Measurements from ENCODE around the gene IFRD2. TPM values are rescaled to one million over a fixed set of nuclear protein-coding genes. Genes with fewer than 3 reads are reported as not detected.

IFRD2 gene
- total RNA-seq, 2 donors from 2014 or later, result 56.6 to 70.9 TPM

GRCh38 chr3:50298836-50299637, 6.8 kb upstream of the IFRD2 start, which contains the start of the genes HYAL3 and NAA80:
HYAL3 (minus strand) TSS chr3:50299405; CDS start chr3:50295602, 3,803 bp downstream.
NAA80 (minus strand) TSS chr3:50299405; CDS start chr3:50297463, 1,942 bp downstream.
- TF ChIP-seq CTCF (conservative IDR thresholded peaks at IDR 0.05), result peak; percentile 56
- Histone ChIP-seq H3K4me3 (ENCODE audit: low read length) (peak within 1 kb of the TSS; percentile 94), H3K27me3 (ENCODE audit: control insufficient read depth, insufficient read depth, low read length, poor library complexity, severe bottlenecking) (no peaks in the 10 kb centered on the region), H3K4me1 (ENCODE audit: control insufficient read depth, insufficient read depth, low read length) (peaks cover 3% of the 10 kb centered on the region), H3K9me3 (ENCODE audit: control insufficient read depth, low read length) (no peaks in the 10 kb centered on the region), H3K36me3 (ENCODE audit: control insufficient read depth, insufficient read depth, low read length) (no peaks in the 10 kb centered on the region), H3K27ac (ENCODE audit: low read depth, low read length) (peak within 1 kb of the TSS; percentile 67), H3K9ac (ENCODE audit: extremely low read depth, low read length, poor library complexity, severe bottlenecking) (peak within 1 kb of the TSS; percentile 62)
- H3K4me3 Mint-ChIP-seq, result peak within 1 kb of the TSS; percentile 82
- H3K9me3 Mint-ChIP-seq, result no peaks in the 10 kb centered on the region
- H3K36me3 Mint-ChIP-seq (ENCODE audit: low read depth), result peaks cover 2% of the 10 kb centered on the region
- 1% methylated on average over 32 to 61 of the region's 61 CpGs for WGBS, 2 experiments (ENCODE audit: insufficient coverage in 1 of 2, insufficient read length in 1 of 2)
- H3K27me3 Mint-ChIP-seq (ENCODE audit: insufficient read depth), result no peaks in the 10 kb centered on the region
- H3K4me1 Mint-ChIP-seq, result peaks cover 17% of the 10 kb centered on the region
- H3K27ac Mint-ChIP-seq, result peak within 1 kb of the TSS; percentile 95
- peak; percentile 100 for DNase-seq

- Mint-ChIP-seq H3K36me3 (ENCODE audit: low read depth) (peaks cover 2% of the 10 kb centered on the region), H3K27ac (peak overlapping the region; percentile 17), H3K27me3 (ENCODE audit: insufficient read depth) (no peaks in the 10 kb centered on the region), H3K4me1 (peaks cover 16% of the 10 kb centered on the region), H3K4me3 (peak overlapping the region; percentile 82), H3K9me3 (no peaks in the 10 kb centered on the region)
- DNase-seq, result peak; percentile 54
- Histone ChIP-seq H3K27ac (ENCODE audit: low read depth, low read length) (no peak overlapping the region), H3K4me3 (ENCODE audit: low read length) (peak overlapping the region; percentile 94), H3K36me3 (ENCODE audit: control insufficient read depth, insufficient read depth, low read length) (no peaks in the 10 kb centered on the region), H3K4me1 (ENCODE audit: control insufficient read depth, insufficient read depth, low read length) (peaks cover 3% of the 10 kb centered on the region), H3K9me3 (ENCODE audit: control insufficient read depth, low read length) (no peaks in the 10 kb centered on the region), H3K9ac (ENCODE audit: extremely low read depth, low read length, poor library complexity, severe bottlenecking) (peak overlapping the region; percentile 62), H3K27me3 (ENCODE audit: control insufficient read depth, insufficient read depth, low read length, poor library complexity, severe bottlenecking) (no peaks in the 10 kb centered on the region)
- WGBS, 2 experiments (ENCODE audit: insufficient coverage in 1 of 2, insufficient read length in 1 of 2), result 72 to 80% methylated on average over 7 to 9 of the region's 9 CpGs
- peak; percentile 60 for TF ChIP-seq CTCF (conservative IDR thresholded peaks at IDR 0.05)
Observed at GRCh38 chr3:50297896-50298725, 5.9 kb upstream of the IFRD2 start.

GRCh38 chr3:50297384-50297775, 5.2 kb upstream of the IFRD2 start:
- no peaks in the 10 kb centered on the region for H3K9me3 Mint-ChIP-seq
- no peak overlapping the region for H3K27ac ChIP-seq (ENCODE audit: low read depth, low read length)
- TF ChIP-seq CTCF (conservative IDR thresholded peaks at IDR 0.05), result no peak
- H3K36me3 Mint-ChIP-seq (ENCODE audit: low read depth), result peaks cover 2% of the 10 kb centered on the region
- no peaks in the 10 kb centered on the region for H3K36me3 ChIP-seq (ENCODE audit: control insufficient read depth, insufficient read depth, low read length)
- DNase-seq, result peak; percentile 39
- peaks cover 17% of the 10 kb centered on the region for H3K4me1 Mint-ChIP-seq
- no peak overlapping the region for H3K4me3 ChIP-seq (ENCODE audit: low read length)
- no peaks in the 10 kb centered on the region for H3K27me3 ChIP-seq (ENCODE audit: control insufficient read depth, insufficient read depth, low read length, poor library complexity, severe bottlenecking)
- H3K9me3 ChIP-seq (ENCODE audit: control insufficient read depth, low read length), result no peaks in the 10 kb centered on the region
- no peak overlapping the region for H3K27ac Mint-ChIP-seq
- WGBS, 2 experiments (ENCODE audit: insufficient coverage in 1 of 2, insufficient read length in 1 of 2), result 95 to 100% methylated on average over 1 to 2 of the region's 2 CpGs
- peaks cover 3% of the 10 kb centered on the region for H3K4me1 ChIP-seq (ENCODE audit: control insufficient read depth, insufficient read depth, low read length)
- H3K4me3 Mint-ChIP-seq, result no peak overlapping the region
- H3K9ac ChIP-seq (ENCODE audit: extremely low read depth, low read length, poor library complexity, severe bottlenecking), result no peak overlapping the region
- no peaks in the 10 kb centered on the region for H3K27me3 Mint-ChIP-seq (ENCODE audit: insufficient read depth)
